Measurements from ENCODE around the gene PRM2. TPM values are rescaled to one million over a fixed set of nuclear protein-coding genes. Genes with fewer than 3 reads are reported as not detected.

The PRM2 gene
- total RNA-seq, 1 experiment from 2014 or later: not detected

DNA sequence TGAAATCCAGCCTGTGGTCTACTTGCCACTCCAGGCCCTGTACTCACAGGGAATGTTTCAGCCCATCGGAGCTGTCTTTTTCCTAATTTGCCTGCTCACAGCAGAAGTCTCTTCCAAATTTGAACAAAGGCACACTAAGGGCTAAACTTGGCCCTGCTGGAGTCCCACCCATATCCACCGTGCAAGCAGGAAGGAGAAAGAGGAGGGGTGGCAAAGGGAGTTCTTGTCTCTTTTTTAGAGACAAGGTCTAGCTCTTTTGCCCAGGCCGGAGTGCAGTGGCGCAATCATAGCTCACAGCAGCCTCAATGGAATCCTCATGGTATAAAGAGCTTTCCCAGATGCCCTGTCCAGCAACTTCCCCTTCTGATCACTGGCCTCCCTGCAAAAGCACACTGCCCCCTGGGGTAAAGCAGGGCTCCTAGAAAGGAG, 7.6 kb upstream of the PRM2 start:
- DNase-seq: no peak
- Histone ChIP-seq H3K4me1 (no peaks in the 10 kb centered on the region), H3K36me3 (no peaks in the 10 kb centered on the region), H3K27ac (no peak overlapping the region), H3K27me3 (no peaks in the 10 kb centered on the region), H3K4me3 (no peak overlapping the region), H3K9me3 (replicated peaks) (no peaks in the 10 kb centered on the region)

DNA sequence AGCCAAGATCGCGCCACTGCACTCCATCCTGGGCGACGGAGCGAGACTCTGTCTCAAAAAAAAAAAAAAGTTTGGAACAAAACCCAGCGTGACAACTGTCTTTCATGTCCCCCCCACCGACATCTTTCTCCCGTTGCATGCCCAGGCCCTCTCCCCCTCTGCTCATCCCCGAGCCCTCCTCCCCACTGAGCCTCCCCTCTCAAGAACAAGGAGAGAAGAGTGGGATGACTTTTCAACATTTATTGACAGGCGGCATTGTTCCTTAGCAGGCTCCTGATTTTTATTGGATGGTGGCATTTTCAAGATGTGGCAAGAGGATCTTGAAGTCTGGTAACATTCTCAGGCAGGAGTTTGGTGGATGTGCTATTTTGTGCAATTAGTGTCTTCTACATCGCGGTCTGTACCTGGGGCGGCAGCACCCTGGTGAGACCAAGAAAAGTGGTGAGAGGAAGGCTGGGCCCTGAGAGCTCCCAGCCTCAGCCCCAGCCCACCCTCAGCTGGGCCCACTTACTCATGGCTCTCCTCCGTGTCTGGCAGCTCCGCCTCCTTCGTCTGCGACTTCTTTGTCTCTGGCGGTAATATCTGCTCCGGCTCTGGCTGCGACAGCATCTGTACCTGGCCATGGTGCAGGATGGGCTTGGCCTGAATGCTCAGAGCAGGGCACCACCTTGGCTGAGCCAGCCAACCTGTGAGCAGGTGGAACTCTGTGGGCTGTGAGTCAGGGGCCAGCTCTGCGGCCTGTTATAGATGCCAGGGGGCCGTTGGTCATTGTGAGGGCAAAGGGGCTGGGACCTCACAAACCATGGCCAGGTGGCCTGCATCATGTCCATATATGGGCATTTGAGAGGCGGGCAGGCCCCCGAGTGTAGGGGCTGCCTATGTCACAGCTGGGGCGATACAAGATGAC, 4.6 kb upstream of the PRM2 start, which contains the start of gene PRM1:
PRM1 (minus strand) TSS at position 715 of the 907 bp plus-strand sequence; CDS start at position 623, 92 bp downstream.
- Histone ChIP-seq H3K4me1 (no peaks in the 10 kb centered on the region), H3K9me3 (replicated peaks) (no peaks in the 10 kb centered on the region), H3K27ac (no peak within 1 kb of the TSS), H3K27me3 (no peaks in the 10 kb centered on the region), H3K36me3 (no peaks in the 10 kb centered on the region), H3K4me3 (no peak within 1 kb of the TSS)
- no peak for DNase-seq

DNA sequence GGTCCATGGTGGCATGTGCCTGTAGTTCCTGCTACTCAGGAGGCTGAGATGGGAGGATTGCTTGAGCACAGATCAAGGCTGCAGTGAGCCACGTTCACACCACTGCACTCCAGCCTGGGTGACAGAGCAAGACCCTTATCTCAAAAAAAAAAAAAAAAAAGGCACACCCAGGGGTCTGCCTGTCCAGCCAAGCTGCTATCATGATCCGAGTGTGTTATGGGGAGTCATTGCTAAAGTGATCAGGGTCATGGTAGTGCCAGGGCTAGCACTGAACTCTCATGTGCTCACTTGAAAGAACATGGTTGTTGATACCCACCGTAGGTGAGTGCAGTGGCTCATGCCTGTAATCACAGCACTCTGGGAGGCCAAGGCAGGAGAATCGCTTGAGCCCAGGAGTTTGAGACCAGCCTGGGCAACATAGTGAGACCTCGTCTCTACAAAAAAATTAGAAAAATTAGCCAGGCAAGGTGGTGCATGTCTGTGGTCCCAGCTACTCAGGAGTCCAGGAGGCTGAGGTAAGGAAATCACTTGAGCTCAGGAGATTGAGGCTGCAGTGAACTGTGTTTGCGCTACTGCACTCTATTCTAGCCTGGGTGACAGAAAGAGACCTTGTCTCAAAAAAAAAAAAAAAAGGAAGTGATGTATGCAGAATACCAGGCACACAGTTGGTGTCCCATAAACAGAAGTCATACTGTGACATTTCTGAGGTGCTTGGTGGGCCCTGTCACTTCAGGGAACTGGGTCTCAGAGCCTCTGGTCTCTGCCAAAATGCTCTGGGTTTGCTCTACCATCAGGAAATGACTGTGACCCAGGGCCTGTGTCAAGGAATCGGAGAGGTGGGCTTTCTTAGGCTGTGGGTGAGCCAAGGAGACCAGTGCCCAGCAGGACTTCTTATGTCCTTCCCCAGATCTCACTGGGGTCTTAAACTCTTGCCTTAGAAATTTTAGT, 2.7 kb upstream of the PRM2 start:
- Histone ChIP-seq H3K4me3 (no peak overlapping the region), H3K27ac (no peak overlapping the region), H3K36me3 (no peaks in the 10 kb centered on the region), H3K9me3 (replicated peaks) (no peaks in the 10 kb centered on the region), H3K27me3 (no peaks in the 10 kb centered on the region), H3K4me1 (peaks cover 1% of the 10 kb centered on the region; the same call in 1 of the 2 replicates)
- no peak for DNase-seq

DNA sequence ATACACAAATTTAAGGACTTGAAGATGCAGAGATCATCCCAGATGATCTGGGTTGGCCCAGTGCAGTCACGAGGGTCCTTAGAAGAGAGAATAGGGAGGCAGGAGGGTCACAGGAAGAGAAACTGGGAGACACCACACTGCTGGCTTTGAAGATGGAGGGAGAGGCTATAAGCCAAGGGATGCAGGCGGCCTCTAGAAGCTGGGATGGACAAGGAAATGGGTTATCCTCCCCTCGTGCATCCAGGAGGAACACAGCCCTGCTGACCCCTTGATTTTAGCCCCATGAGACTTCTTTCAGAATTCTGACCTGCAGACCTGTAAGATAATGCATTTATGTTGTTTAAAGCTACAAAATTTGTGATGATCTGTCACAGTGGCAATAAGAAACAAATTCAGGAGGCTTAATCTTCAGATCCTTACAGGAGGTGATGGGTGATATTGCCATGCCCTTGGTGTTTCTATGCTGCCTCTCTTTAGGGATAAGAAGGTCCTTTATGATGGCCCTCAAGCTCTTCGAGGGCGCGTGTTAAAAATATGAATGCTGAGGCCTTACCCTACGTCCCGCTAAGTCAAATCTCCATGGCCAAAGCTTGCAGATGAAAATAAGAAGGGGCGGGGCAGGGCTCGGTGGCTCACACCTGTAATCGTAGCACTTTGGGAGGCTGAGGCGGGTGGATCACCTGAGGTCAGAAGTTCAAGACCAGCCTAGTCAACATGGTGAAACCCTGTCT, 1.5 kb upstream of the PRM2 start:
- H3K36me3 ChIP-seq: no peaks in the 10 kb centered on the region
- H3K4me3 ChIP-seq: no peak overlapping the region
- no peaks in the 10 kb centered on the region for H3K9me3 ChIP-seq (replicated peaks)
- H3K4me1 ChIP-seq: peaks cover 3% of the 10 kb centered on the region; the same call in 1 of the 2 replicates
- H3K27ac ChIP-seq: no peak overlapping the region
- no peak for DNase-seq
- H3K27me3 ChIP-seq: no peaks in the 10 kb centered on the region

DNA sequence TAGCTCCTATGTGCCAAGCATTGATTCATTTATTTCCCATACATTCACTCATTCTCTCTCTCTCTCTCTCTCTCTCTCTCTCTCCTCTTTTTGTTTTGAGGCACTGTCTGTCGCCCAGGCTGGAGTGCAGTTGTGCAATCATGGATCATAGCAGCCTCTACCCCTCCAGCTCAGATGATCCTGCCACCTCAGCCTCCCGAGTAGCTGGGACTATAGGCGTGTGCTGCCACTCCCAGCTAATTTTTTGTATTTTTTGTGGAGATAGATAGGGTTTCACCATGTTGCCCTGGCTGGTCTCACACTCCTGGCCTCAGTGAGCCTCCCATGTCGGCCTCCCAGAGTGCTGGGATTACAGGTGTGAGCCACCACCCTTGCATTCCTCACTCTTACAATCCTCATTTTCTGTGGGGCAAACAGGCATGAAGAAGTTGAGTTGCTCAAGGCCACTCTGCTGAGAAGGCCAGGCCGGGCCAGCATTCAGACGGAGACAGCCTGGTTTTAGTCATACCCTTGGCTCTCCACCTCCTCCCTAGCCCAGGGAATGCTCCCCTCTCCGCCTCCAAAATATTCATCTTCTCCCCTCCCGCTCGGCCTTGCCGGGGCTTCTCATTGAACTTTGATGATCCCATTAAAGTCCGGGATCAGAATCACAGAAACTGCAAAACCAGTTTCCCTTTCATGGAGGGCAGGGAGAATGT, 765 bp upstream of the PRM2 start:
- H3K4me1 ChIP-seq: peaks cover 3% of the 10 kb centered on the region; the same call in 1 of the 2 replicates
- H3K4me3 ChIP-seq: no peak overlapping the region
- H3K9me3 ChIP-seq (replicated peaks): no peaks in the 10 kb centered on the region
- no peaks in the 10 kb centered on the region for H3K36me3 ChIP-seq
- H3K27ac ChIP-seq: no peak overlapping the region
- no peaks in the 10 kb centered on the region for H3K27me3 ChIP-seq
- no peak for DNase-seq

DNA sequence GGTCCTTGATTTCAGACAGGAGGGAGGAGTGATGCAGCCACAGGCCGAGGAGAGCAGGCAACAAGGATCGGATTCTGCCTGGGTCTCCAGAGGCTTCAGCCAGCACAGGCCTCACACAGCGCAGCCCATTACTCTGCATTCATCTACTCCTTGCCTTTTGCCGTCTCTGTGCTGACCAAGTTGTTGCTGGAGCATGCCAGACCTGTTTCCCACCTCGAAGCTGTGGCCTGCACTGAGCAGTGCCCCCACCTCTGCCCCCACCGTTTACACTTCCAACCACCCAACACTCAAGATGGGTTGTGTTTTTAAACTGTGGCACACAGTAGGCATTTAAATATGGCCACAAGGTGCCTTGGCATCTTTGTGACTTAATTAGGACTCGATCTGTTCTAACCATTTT, 1.3 kb downstream of the PRM2 start:
- DNase-seq: no peak
- Histone ChIP-seq H3K27ac (no peak overlapping the region), H3K9me3 (replicated peaks) (no peaks in the 10 kb centered on the region), H3K27me3 (no peaks in the 10 kb centered on the region), H3K4me3 (no peak overlapping the region), H3K4me1 (peaks cover 3% of the 10 kb centered on the region; the same call in 1 of the 2 replicates), H3K36me3 (no peaks in the 10 kb centered on the region)

DNA sequence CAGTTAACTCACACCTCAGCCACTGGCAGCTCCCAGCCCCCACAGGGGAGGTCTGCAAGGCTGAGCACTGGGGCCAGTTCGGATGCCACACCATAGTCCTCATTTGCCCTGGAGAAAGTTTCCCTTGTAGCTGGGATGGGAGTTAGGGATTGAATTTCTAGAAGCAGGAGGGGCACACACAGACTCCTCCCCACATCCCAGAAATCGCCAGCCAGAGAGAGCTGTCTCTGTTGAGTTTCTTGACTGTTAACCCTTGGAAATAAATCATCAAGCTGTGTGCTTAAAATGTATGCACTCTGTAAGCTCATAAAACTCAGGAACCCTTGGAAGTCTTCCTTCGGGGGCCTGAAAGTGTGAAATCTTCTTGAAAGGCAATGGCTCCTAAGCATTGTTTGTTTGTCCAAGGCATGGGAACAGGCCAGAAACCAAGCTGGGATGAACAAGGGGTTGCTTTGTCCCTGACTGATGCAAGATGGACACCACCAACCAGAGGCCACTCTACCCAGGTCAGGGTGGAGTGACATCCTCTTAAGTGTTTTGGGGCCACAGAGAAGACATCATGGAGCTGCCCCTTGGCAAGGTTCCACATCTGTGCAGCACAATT, 2.5 kb downstream of the PRM2 start:
- H3K36me3 ChIP-seq: no peaks in the 10 kb centered on the region
- H3K4me3 ChIP-seq: no peak overlapping the region
- H3K27me3 ChIP-seq: no peaks in the 10 kb centered on the region
- H3K4me1 ChIP-seq: peaks cover 3% of the 10 kb centered on the region; the same call in 1 of the 2 replicates
- DNase-seq: peak in 1 of 2 experiments; percentile 53
- no peaks in the 10 kb centered on the region for H3K9me3 ChIP-seq (replicated peaks)
- H3K27ac ChIP-seq: no peak overlapping the region

DNA sequence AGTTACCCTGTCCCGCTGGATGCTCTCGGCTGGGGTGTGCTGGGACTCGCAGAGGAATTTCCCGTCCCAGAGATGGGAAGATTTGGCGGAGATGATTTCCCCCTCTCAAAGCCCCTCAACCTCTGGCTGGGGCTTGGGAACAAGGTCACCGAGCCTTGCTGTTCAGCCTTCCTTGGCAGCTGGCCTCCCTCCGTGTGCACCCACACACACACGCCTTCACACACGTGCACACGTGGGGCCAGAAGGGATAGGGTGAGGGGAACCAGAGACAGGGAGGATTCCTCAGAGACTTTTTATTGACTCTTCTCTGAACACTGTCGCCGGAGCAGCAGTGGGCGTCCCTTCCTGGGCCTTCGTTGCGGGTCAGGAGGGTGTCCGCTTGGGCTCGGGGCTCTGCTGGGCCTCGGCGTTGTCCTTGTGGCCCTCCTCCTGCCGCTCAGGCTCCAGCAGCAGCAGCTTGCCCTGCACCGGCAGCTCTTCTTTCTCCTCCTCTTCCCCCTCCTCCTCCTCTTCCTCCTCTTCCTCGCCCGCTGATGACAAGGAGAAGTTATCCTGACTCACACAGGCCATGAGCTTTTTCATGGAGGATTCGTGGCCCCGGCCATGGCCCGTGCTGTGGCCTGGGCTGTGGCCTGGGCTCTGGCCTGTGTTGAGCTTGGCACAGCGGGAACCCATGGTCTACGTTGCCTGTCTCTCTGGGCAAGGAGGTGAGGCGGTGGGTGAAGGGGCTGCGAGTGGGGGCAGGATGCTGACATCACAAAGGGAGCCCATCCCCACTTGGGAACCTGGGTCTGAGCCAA, 3.2 kb downstream of the PRM2 start, which contains the start of gene PRM3:
PRM3 (minus strand) TSS at position 709 of the 800 bp plus-strand sequence; CDS start at position 675, 34 bp downstream.
- no peak within 1 kb of the TSS for H3K4me3 ChIP-seq
- H3K4me1 ChIP-seq: peaks cover 3% of the 10 kb centered on the region; the same call in 1 of the 2 replicates
- H3K9me3 ChIP-seq (replicated peaks): no peaks in the 10 kb centered on the region
- no peaks in the 10 kb centered on the region for H3K27me3 ChIP-seq
- DNase-seq: no peak
- H3K36me3 ChIP-seq: no peaks in the 10 kb centered on the region
- H3K27ac ChIP-seq: no peak within 1 kb of the TSS

DNA sequence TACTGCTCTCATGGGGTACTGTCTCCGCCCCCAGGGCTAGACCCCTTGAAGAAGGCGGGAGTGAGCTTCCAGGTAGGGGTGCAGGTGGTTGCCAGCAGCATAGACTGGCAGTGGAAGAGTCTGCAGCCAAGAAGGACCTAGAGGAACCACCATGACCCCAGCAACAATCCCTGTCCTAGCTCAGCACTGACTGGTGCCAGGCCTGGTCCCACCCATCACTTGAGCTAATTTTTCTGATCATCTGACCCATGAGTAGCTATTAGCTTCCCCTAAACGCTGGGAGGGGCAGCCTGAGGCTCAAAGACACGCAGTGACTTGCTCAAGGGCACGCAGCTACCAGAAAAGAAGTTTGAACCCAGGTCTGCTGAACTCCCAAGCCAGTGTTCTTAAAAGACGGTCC, 3.8 kb downstream of the PRM2 start:
- H3K4me1 ChIP-seq: peaks cover 3% of the 10 kb centered on the region; the same call in 1 of the 2 replicates
- no peaks in the 10 kb centered on the region for H3K9me3 ChIP-seq (replicated peaks)
- DNase-seq: no peak
- no peaks in the 10 kb centered on the region for H3K36me3 ChIP-seq
- no peak overlapping the region for H3K4me3 ChIP-seq
- no peak overlapping the region for H3K27ac ChIP-seq
- H3K27me3 ChIP-seq: no peaks in the 10 kb centered on the region

DNA sequence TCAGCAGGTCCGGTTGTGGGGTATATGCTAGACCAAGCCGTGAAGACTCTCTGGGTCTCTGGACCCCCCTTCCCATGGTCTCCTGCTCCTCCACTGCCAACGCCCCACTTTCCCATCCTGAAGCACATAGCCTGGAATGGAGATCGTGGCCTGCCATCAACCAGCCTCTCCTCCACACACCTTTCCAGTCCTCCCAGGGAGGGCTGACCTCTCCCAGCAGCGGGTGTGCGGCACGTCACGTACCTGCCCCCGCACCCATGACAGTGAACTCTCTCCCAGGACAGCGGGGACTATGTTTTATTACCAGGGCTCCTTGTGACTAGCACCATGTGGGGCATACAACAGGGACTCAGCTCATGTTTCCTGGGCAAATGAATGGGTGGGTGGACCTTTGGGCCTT, 4.7 kb downstream of the PRM2 start:
- no peak overlapping the region for H3K27ac ChIP-seq
- no peaks in the 10 kb centered on the region for H3K27me3 ChIP-seq
- no peaks in the 10 kb centered on the region for H3K36me3 ChIP-seq
- no peak for DNase-seq
- H3K4me3 ChIP-seq: no peak overlapping the region
- H3K9me3 ChIP-seq (replicated peaks): no peaks in the 10 kb centered on the region
- peaks cover 3% of the 10 kb centered on the region; the same call in 1 of the 2 replicates for H3K4me1 ChIP-seq

DNA sequence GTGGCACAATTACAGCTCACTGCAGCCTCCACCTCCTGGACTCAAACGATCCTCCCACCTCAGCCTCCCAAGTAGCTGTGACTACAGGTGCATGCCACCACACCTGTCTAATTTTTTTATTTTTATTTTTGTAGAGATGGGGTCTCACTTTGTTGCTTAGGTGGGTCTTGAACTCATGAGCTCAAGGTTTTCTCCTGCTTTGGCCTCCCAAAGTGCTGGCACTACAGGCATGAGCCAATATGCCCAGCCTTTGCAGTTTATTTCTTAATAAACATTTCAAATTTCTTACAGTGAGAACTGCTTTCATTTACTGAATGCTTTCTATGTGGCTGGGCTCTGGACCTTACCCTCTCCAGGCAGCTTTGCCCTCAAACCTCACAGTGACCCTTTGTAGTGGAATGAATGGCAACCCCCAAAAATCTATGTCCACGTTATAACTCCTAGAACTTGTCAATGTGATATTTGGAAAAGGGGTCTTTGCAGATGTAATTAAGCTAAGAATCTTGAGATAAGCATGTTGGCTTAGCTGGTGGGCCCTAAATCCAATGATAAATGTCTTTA, 5.6 kb downstream of the PRM2 start:
- Histone ChIP-seq H3K4me3 (no peak overlapping the region), H3K36me3 (no peaks in the 10 kb centered on the region), H3K9me3 (replicated peaks) (no peaks in the 10 kb centered on the region), H3K27me3 (no peaks in the 10 kb centered on the region), H3K27ac (no peak overlapping the region), H3K4me1 (peaks cover 3% of the 10 kb centered on the region; the same call in 1 of the 2 replicates)
- DNase-seq: no peak

DNA sequence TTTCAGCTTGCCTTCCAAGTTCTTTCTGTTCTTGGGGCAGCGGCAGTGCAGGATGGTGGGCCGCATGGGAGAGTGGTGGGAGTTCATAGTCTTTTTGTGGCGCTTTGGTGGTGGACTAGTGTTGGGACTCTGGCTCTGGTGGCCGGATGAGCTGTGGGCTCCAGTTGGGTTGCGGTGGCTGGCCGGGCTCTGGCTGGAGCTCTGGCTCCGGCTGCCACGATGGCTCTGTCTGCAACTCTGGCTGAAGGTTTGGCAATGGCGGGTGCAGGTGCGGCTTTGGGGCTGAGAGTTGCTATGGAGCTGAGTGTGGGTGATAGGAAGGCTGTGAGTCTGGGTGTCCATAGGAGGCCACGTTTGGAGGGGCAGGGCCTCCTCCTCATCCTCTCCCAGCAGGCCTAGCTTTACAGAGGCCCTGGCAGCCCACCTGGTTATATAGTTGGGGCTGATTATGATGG, 7.3 kb downstream of the PRM2 start, which contains the start of gene TNP2:
TNP2 (minus strand) TSS at position 405 of the 455 bp plus-strand sequence; CDS start at position 342, 63 bp downstream.
- H3K27me3 ChIP-seq: no peaks in the 10 kb centered on the region
- H3K4me1 ChIP-seq: peaks cover 2% of the 10 kb centered on the region; the same call in 1 of the 2 replicates
- no peak for DNase-seq
- H3K27ac ChIP-seq: no peak within 1 kb of the TSS
- H3K9me3 ChIP-seq (replicated peaks): no peaks in the 10 kb centered on the region
- H3K4me3 ChIP-seq: no peak within 1 kb of the TSS
- no peaks in the 10 kb centered on the region for H3K36me3 ChIP-seq

Measured in SJCRH30 (cell line).